ENCODE measurements around the gene NFX1. TPM values are rescaled to one million over a fixed set of nuclear protein-coding genes. Genes with fewer than 3 reads are reported as not detected.
"Not testable (repeated sequence)": the region's sequence is repeated elsewhere in the genome, so short reads cannot be mapped to it uniquely, and the experiment has no call there.

Gene NFX1
- total and polyA plus RNA-seq, 4 donors: 24.1 to 30.4 (median 27.7) TPM

DNA sequence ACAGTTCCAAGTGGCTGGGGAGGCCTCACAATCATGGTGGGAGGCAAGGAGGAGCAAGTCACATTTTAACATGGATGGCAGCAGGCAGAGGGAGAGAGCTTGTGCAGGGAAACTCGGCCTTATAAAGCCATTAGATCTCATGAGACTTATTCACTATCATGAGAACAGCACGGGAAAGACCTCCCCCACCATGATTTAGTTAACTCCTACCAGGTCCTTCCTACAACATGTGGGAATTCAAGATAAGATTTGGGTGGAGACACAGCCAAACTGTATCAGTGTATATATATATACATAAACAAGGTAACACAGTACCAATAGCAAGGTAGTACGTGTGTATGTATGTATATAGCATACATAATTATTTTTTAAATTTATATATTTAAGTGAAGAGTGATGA is 50.9 kb downstream of the NFX1 start:
- Histone ChIP-seq H3K27me3 (ENCODE audit: control insufficient read depth, insufficient read depth, low read length) (no peaks in the 10 kb centered on the region), H3K9me3 (ENCODE audit: control insufficient read depth, insufficient read depth, low read length) (peaks cover 8% of the 10 kb centered on the region), H3K4me3 (ENCODE audit: low read depth, low read length) (no peak overlapping the region), H3K27ac (ENCODE audit: low read depth, low read length) (no peak overlapping the region), H3K4me1 (ENCODE audit: control insufficient read depth, insufficient read depth, low read length) (no peaks in the 10 kb centered on the region), H3K36me3 (ENCODE audit: control insufficient read depth, insufficient read depth, low read length) (peaks cover 54% of the 10 kb centered on the region)
- DNase-seq (ENCODE audit: low read depth in 4 of 6, low spot score in 6 of 6): no peak
- WGBS (ENCODE audit: insufficient coverage): no CpG with 5 or more reads among the region's 3 CpGs

DNA sequence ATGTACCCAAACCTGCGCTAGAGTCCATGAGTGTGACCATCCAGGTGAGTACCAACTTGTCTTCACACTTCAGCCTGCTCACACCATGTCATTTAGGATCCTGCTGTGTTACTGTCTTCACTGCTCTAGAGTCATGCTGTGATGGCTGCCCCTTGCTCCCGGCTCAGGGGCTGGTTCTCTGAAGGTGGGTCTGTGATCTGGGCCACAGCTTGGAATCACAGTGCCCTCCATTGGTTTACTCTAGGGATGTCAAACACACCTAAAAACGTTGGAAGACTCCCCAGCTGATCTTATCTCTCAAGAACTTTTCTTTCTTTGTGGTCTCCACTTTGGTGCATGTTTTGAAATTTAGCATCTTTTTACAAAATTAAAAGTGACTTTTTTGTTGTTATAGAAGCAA is 53.8 kb downstream of the NFX1 start:
- DNase-seq (ENCODE audit: low read depth in 4 of 6, low spot score in 6 of 6): no peak
- no peak overlapping the region for H3K4me3 ChIP-seq (ENCODE audit: low read depth, low read length)
- peaks cover 8% of the 10 kb centered on the region for H3K9me3 ChIP-seq (ENCODE audit: control insufficient read depth, insufficient read depth, low read length)
- H3K27me3 ChIP-seq (ENCODE audit: control insufficient read depth, insufficient read depth, low read length): no peaks in the 10 kb centered on the region
- no peaks in the 10 kb centered on the region for H3K4me1 ChIP-seq (ENCODE audit: control insufficient read depth, insufficient read depth, low read length)
- no peak overlapping the region for H3K27ac ChIP-seq (ENCODE audit: low read depth, low read length)
- peaks cover 46% of the 10 kb centered on the region for H3K36me3 ChIP-seq (ENCODE audit: control insufficient read depth, insufficient read depth, low read length)
- 75% methylated on average over 2 of the region's 3 CpGs for WGBS (ENCODE audit: insufficient coverage)

- Histone ChIP-seq H3K36me3 (ENCODE audit: control insufficient read depth, insufficient read depth, low read length) (peaks cover 41% of the 10 kb centered on the region), H3K4me3 (ENCODE audit: low read depth, low read length) (no peak overlapping the region), H3K27ac (ENCODE audit: low read depth, low read length) (no peak overlapping the region), H3K4me1 (ENCODE audit: control insufficient read depth, insufficient read depth, low read length) (no peaks in the 10 kb centered on the region), H3K27me3 (ENCODE audit: control insufficient read depth, insufficient read depth, low read length) (no peaks in the 10 kb centered on the region), H3K9me3 (ENCODE audit: control insufficient read depth, insufficient read depth, low read length) (no peaks in the 10 kb centered on the region)
- no peak for DNase-seq (ENCODE audit: low read depth in 4 of 6, low spot score in 6 of 6)
- WGBS (ENCODE audit: insufficient coverage): 92% methylated on average over 2 of the region's 4 CpGs
These were observed 56.2 kb downstream of the NFX1 start for GRCh38 chr9:33346564-33346963.

- Histone ChIP-seq H3K9me3 (ENCODE audit: control insufficient read depth, insufficient read depth, low read length) (no peaks in the 10 kb centered on the region), H3K36me3 (ENCODE audit: control insufficient read depth, insufficient read depth, low read length) (peaks cover 33% of the 10 kb centered on the region), H3K4me3 (ENCODE audit: low read depth, low read length) (no peak overlapping the region), H3K27me3 (ENCODE audit: control insufficient read depth, insufficient read depth, low read length) (no peaks in the 10 kb centered on the region), H3K4me1 (ENCODE audit: control insufficient read depth, insufficient read depth, low read length) (no peaks in the 10 kb centered on the region), H3K27ac (ENCODE audit: low read depth, low read length) (no peak overlapping the region)
- WGBS (ENCODE audit: insufficient coverage): 90% methylated on average over 2 of the region's 4 CpGs
- DNase-seq (ENCODE audit: low read depth in 4 of 6, low spot score in 6 of 6): no peak
These were observed 58.7 kb downstream of the NFX1 start for GRCh38 chr9:33348998-33349397.

- no peak overlapping the region for H3K4me3 ChIP-seq (ENCODE audit: low read depth, low read length)
- no peaks in the 10 kb centered on the region for H3K27me3 ChIP-seq (ENCODE audit: control insufficient read depth, insufficient read depth, low read length)
- H3K9me3 ChIP-seq (ENCODE audit: control insufficient read depth, insufficient read depth, low read length): no peaks in the 10 kb centered on the region
- H3K36me3 ChIP-seq (ENCODE audit: control insufficient read depth, insufficient read depth, low read length): peaks cover 31% of the 10 kb centered on the region
- 90% methylated on average over 2 of the region's 2 CpGs for WGBS (ENCODE audit: insufficient coverage)
- H3K4me1 ChIP-seq (ENCODE audit: control insufficient read depth, insufficient read depth, low read length): no peaks in the 10 kb centered on the region
- DNase-seq (ENCODE audit: low read depth in 4 of 6, low spot score in 6 of 6): no peak
- H3K27ac ChIP-seq (ENCODE audit: low read depth, low read length): no peak overlapping the region
These were observed 59.4 kb downstream of the NFX1 start for GRCh38 chr9:33349743-33350142.

DNA sequence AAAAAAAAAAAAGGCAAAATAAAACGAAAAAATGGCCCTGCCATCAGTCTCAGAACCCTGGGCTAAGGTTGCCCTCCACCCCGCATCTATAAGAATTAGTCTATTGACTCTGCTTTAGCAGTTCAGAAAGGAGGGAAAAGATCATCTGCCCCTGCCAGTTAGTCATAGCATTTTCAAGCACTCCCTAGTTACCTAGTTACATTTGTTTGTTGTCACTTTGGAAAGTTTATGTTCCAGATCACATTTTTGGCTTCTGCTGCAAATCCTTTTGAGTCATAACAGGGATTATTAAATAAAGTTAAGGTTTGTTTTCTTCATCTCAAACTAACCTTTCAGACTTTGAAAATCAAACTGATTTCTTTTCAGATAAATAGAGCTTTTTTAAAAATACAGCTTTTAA is 60.0 kb downstream of the NFX1 start:
- Histone ChIP-seq H3K36me3 (ENCODE audit: control insufficient read depth, insufficient read depth, low read length) (peaks cover 29% of the 10 kb centered on the region), H3K27me3 (ENCODE audit: control insufficient read depth, insufficient read depth, low read length) (no peaks in the 10 kb centered on the region), H3K27ac (ENCODE audit: low read depth, low read length) (no peak overlapping the region), H3K4me3 (ENCODE audit: low read depth, low read length) (no peak overlapping the region), H3K4me1 (ENCODE audit: control insufficient read depth, insufficient read depth, low read length) (no peaks in the 10 kb centered on the region), H3K9me3 (ENCODE audit: control insufficient read depth, insufficient read depth, low read length) (no peaks in the 10 kb centered on the region)
- WGBS (ENCODE audit: insufficient coverage): no CpG with 5 or more reads among the region's 2 CpGs
- DNase-seq (ENCODE audit: low read depth in 4 of 6, low spot score in 6 of 6): no peak

GRCh38 chr9:33351547-33351946 is 61.2 kb downstream of the NFX1 start:
- DNase-seq (ENCODE audit: low read depth in 4 of 6, low spot score in 6 of 6): no peak
- no peak overlapping the region for H3K4me3 ChIP-seq (ENCODE audit: low read depth, low read length)
- H3K9me3 ChIP-seq (ENCODE audit: control insufficient read depth, insufficient read depth, low read length): no peaks in the 10 kb centered on the region
- 100% methylated on average over 3 of the region's 4 CpGs for WGBS (ENCODE audit: insufficient coverage)
- H3K27ac ChIP-seq (ENCODE audit: low read depth, low read length): no peak overlapping the region
- H3K27me3 ChIP-seq (ENCODE audit: control insufficient read depth, insufficient read depth, low read length): no peaks in the 10 kb centered on the region
- H3K36me3 ChIP-seq (ENCODE audit: control insufficient read depth, insufficient read depth, low read length): peaks cover 29% of the 10 kb centered on the region
- H3K4me1 ChIP-seq (ENCODE audit: control insufficient read depth, insufficient read depth, low read length): no peaks in the 10 kb centered on the region

DNA sequence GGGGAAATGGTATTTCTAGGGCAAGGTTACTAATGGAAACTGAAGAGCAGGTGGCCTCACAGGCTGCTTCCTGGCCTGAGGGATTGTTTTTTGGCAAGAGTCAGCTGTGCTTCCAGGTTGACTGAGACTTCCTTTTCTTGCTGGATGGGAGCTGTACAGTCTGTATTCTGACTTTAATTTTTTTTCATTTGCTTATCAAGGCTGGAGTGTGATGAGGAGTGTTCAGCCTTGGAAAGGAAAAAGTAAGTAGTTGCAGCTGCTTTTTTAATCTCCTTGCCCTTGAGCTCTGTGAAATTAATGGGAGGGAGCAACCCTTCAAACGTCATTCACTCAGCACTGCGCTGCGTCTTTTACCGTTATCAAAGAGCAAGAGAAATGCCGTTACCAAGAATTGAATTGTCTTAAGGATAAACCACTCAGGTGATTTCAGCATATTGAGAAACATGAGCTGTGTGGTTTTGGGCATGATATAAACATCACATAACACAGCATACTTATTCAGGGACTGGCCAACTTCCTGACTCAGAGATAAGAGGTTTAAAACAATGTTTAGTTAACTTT is 64.4 kb downstream of the NFX1 start:
- WGBS (ENCODE audit: insufficient coverage): no CpG with 5 or more reads among the region's 5 CpGs
- Histone ChIP-seq H3K36me3 (ENCODE audit: control insufficient read depth, insufficient read depth, low read length) (peaks cover 22% of the 10 kb centered on the region), H3K27me3 (ENCODE audit: control insufficient read depth, insufficient read depth, low read length) (no peaks in the 10 kb centered on the region), H3K4me3 (ENCODE audit: low read depth, low read length) (no peak overlapping the region), H3K9me3 (ENCODE audit: control insufficient read depth, insufficient read depth, low read length) (no peaks in the 10 kb centered on the region), H3K27ac (ENCODE audit: low read depth, low read length) (no peak overlapping the region), H3K4me1 (ENCODE audit: control insufficient read depth, insufficient read depth, low read length) (no peaks in the 10 kb centered on the region)
- DNase-seq (ENCODE audit: low read depth in 4 of 6, low spot score in 6 of 6): no peak

DNA sequence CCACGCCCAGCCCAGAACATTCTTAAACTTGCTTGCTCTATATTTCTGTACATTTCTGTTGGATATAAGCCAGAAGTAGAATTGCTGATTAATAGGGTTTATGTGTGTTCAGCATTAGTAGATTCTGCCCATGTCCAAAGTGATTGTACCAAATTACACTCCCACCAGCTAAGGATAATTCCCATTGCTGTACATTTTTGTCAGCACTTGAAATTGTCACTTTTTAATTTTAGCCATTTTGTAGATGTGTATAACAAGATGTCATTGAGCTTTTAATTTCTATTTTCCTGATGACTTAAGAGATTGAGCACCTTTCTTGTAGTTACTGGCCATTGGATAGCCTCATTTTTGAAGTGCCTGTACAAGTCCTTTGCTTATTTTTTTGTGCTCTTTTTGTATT is 65.6 kb downstream of the NFX1 start:
- no peak for DNase-seq (ENCODE audit: low read depth in 4 of 6, low spot score in 6 of 6)
- Histone ChIP-seq H3K36me3 (ENCODE audit: control insufficient read depth, insufficient read depth, low read length) (peaks cover 18% of the 10 kb centered on the region), H3K4me1 (ENCODE audit: control insufficient read depth, insufficient read depth, low read length) (no peaks in the 10 kb centered on the region), H3K9me3 (ENCODE audit: control insufficient read depth, insufficient read depth, low read length) (no peaks in the 10 kb centered on the region), H3K27me3 (ENCODE audit: control insufficient read depth, insufficient read depth, low read length) (no peaks in the 10 kb centered on the region), H3K4me3 (ENCODE audit: low read depth, low read length) (no peak overlapping the region), H3K27ac (ENCODE audit: low read depth, low read length) (no peak overlapping the region)
- WGBS (ENCODE audit: insufficient coverage): no CpG with 5 or more reads among the region's 1 CpG

GRCh38 chr9:33358641-33359040 is 68.3 kb downstream of the NFX1 start:
- peaks cover 14% of the 10 kb centered on the region for H3K36me3 ChIP-seq (ENCODE audit: control insufficient read depth, insufficient read depth, low read length)
- H3K27me3 ChIP-seq (ENCODE audit: control insufficient read depth, insufficient read depth, low read length); DNase-seq (ENCODE audit: low read depth in 4 of 6, low spot score in 6 of 6); H3K27ac ChIP-seq (ENCODE audit: low read depth, low read length); H3K9me3 ChIP-seq (ENCODE audit: control insufficient read depth, insufficient read depth, low read length); H3K4me3 ChIP-seq (ENCODE audit: low read depth, low read length); H3K4me1 ChIP-seq (ENCODE audit: control insufficient read depth, insufficient read depth, low read length): not testable (repeated sequence)
- no CpG with 5 or more reads among the region's 3 CpGs for WGBS (ENCODE audit: insufficient coverage)

All from spinal cord (tissue), 10 donors.